ENCODE results near the gene TSHZ3.

The TSHZ3 gene

GRCh38 chr19:31334849-31335624, 14.2 kb downstream of the TSHZ3 start:
- no peaks in the 10 kb centered on the region for H3K9me3 ChIP-seq (ENCODE audit: control insufficient read depth, low read length)
- no peak overlapping the region for H3K9ac ChIP-seq
- H3K36me3 ChIP-seq (ENCODE audit: control insufficient read depth, insufficient read depth, low read length) = no peaks in the 10 kb centered on the region
- H2AFZ ChIP-seq = no peak overlapping the region
- TF ChIP-seq, protein P1, sequence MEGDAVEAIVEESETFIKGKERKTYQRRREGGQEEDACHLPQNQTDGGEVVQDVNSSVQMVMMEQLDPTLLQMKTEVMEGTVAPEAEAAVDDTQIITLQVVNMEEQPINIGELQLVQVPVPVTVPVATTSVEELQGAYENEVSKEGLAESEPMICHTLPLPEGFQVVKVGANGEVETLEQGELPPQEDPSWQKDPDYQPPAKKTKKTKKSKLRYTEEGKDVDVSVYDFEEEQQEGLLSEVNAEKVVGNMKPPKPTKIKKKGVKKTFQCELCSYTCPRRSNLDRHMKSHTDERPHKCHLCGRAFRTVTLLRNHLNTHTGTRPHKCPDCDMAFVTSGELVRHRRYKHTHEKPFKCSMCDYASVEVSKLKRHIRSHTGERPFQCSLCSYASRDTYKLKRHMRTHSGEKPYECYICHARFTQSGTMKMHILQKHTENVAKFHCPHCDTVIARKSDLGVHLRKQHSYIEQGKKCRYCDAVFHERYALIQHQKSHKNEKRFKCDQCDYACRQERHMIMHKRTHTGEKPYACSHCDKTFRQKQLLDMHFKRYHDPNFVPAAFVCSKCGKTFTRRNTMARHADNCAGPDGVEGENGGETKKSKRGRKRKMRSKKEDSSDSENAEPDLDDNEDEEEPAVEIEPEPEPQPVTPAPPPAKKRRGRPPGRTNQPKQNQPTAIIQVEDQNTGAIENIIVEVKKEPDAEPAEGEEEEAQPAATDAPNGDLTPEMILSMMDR (IDR thresholded peaks at IDR 0.05) = no peak
- H3K4me2 ChIP-seq (ENCODE audit: low read length) = no peak overlapping the region
- H3K27ac ChIP-seq = no peak overlapping the region
- H3K4me3 ChIP-seq (ENCODE audit: low read depth, low read length) = no peak overlapping the region
- H3K4me1 ChIP-seq = no peaks in the 10 kb centered on the region
- H3K79me2 ChIP-seq = no peaks in the 10 kb centered on the region
- no peaks in the 10 kb centered on the region for H3K27me3 ChIP-seq (ENCODE audit: control insufficient read depth, insufficient read depth, low read length)

DNA sequence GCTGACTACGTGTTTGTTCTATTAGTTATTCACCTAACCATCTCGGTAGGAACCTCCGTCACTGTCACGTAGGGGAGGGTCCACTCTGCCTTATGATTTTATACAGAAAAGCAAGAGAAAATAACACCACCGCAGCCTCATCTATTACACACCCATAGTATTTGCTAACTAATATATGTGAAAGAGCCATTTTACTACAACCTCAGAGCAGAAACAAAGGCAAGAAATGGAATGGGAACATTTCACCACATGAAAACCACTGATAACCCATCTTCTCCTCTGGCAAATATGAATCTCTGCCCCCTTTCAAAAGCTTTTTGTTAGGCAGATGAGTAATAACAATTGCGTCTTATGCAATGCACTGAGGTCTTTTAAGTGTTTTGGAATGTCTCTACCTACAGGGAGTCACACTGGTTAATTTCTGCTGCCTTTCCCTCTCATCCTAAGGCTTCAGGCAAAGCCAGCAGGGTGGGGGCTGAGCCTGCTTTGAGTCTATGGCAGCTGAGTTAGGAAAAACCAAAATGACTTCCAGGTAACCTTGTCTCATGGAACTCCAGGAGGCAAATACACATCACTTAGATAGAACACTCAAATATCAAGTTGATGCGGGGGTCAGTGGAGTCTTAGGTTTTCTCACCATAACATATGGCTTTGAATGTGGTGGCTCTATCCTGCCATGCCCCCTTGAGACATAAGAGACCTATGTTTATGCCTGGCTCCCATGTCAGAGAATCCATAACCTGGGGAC, 15.0 kb downstream of the TSHZ3 start:
- Histone ChIP-seq H3K36me3 (ENCODE audit: control insufficient read depth, insufficient read depth, low read length) (no peaks in the 10 kb centered on the region), H3K27ac (no peak overlapping the region), H3K4me3 (ENCODE audit: low read depth, low read length) (no peak overlapping the region), H2AFZ (no peak overlapping the region), H3K4me1 (no peaks in the 10 kb centered on the region), H3K9ac (no peak overlapping the region), H3K27me3 (ENCODE audit: control insufficient read depth, insufficient read depth, low read length) (no peaks in the 10 kb centered on the region), H3K79me2 (no peaks in the 10 kb centered on the region), H3K9me3 (ENCODE audit: control insufficient read depth, low read length) (no peaks in the 10 kb centered on the region), H3K4me2 (ENCODE audit: low read length) (no peak overlapping the region)
- TF ChIP-seq, protein P1 (IDR thresholded peaks at IDR 0.05) = no peak

- TF ChIP-seq, protein P1 (IDR thresholded peaks at IDR 0.05) = no peak
- Histone ChIP-seq H2AFZ (no peak overlapping the region), H3K36me3 (ENCODE audit: control insufficient read depth, insufficient read depth, low read length) (no peaks in the 10 kb centered on the region), H3K9ac (no peak overlapping the region), H3K9me3 (ENCODE audit: control insufficient read depth, low read length) (no peaks in the 10 kb centered on the region), H3K4me3 (ENCODE audit: low read depth, low read length) (no peak overlapping the region), H3K4me1 (no peaks in the 10 kb centered on the region), H3K79me2 (no peaks in the 10 kb centered on the region), H3K27me3 (ENCODE audit: control insufficient read depth, insufficient read depth, low read length) (no peaks in the 10 kb centered on the region), H3K27ac (no peak overlapping the region), H3K4me2 (ENCODE audit: low read length) (no peak overlapping the region)
Observed at GRCh38 chr19:31332096-31332495, 17.1 kb downstream of the TSHZ3 start.

DNA sequence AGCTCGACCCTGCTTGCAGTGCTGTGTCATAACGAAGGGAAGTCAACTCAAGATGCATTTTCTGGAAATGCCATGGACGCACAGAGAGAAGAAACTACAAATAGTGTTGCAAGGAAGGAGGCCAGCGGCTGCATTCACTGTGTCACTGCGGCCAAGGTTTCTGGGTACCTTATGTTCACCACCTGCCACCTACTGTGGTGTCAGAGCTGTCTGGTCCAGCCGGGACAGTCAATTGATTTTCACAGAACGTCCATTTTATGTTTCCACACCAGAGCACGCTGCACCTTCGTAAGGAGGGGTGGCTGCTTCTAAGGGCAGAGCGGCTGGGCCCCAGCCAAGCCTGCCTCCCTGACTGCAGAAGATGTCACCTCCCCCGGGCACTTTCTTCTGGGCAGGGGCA, 17.7 kb downstream of the TSHZ3 start:
- TF ChIP-seq, protein P1 (IDR thresholded peaks at IDR 0.05) = no peak
- Histone ChIP-seq H3K4me1 (no peaks in the 10 kb centered on the region), H3K36me3 (ENCODE audit: control insufficient read depth, insufficient read depth, low read length) (no peaks in the 10 kb centered on the region), H3K4me3 (ENCODE audit: low read depth, low read length) (no peak overlapping the region), H3K27ac (no peak overlapping the region), H3K4me2 (ENCODE audit: low read length) (no peak overlapping the region), H3K27me3 (ENCODE audit: control insufficient read depth, insufficient read depth, low read length) (no peaks in the 10 kb centered on the region), H2AFZ (no peak overlapping the region), H3K79me2 (no peaks in the 10 kb centered on the region), H3K9ac (no peak overlapping the region), H3K9me3 (ENCODE audit: control insufficient read depth, low read length) (no peaks in the 10 kb centered on the region)
